GM12875 (cell line): ENCODE measurements around the gene ADGRL3.

ENCODE experiments used
- H3K4me3 ChIP-seq: one replicate; pipeline ENCODE4 v1.5.1; 2011; ENCODE audit warnings: low read depth, low read length, control low read depth
- CTCF ChIP-seq: IDR thresholded peaks from 2 replicates; pipeline ENCODE4 v1.5.1; 2011; ENCODE audit warnings: low read depth, mild to moderate bottlenecking, control low read depth, inconsistent platforms, low read length, moderate library complexity, borderline replicate concordance; ENCODE audit not compliant: insufficient read depth

ADGRL3 gene

GRCh38 chr4:61782133-61782532 lies 582.0 kb downstream of the ADGRL3 start:
- no peak overlapping the region for H3K4me3 ChIP-seq

GRCh38 chr4:61783050-61783449 lies 582.9 kb downstream of the ADGRL3 start:
- no peak for TF ChIP-seq CTCF
- H3K4me3 ChIP-seq: no peak overlapping the region

More at GRCh38 chr4:61782133-61782532, 582.0 kb downstream of the ADGRL3 start:
- TF ChIP-seq CTCF: no peak

- no peak for TF ChIP-seq CTCF
Observed at GRCh38 chr4:61785761-61786160, 585.6 kb downstream of the ADGRL3 start.

GRCh38 chr4:61786211-61786610 lies 586.1 kb downstream of the ADGRL3 start:
- H3K4me3 ChIP-seq: no peak overlapping the region
- no peak for TF ChIP-seq CTCF

More at GRCh38 chr4:61785761-61786160, 585.6 kb downstream of the ADGRL3 start:
- no peak overlapping the region for H3K4me3 ChIP-seq

GRCh38 chr4:61795998-61796397 lies 595.9 kb downstream of the ADGRL3 start:
- TF ChIP-seq CTCF: no peak
- no peak overlapping the region for H3K4me3 ChIP-seq

- H3K4me3 ChIP-seq: no peak overlapping the region
- no peak for TF ChIP-seq CTCF
Observed at GRCh38 chr4:61799794-61800193, 599.7 kb downstream of the ADGRL3 start.

GRCh38 chr4:61805227-61805626 lies 605.1 kb downstream of the ADGRL3 start:
- TF ChIP-seq CTCF: no peak

More at GRCh38 chr4:61805227-61805626, 605.1 kb downstream of the ADGRL3 start:
- H3K4me3 ChIP-seq: no peak overlapping the region
